Smooth muscle cell (in vitro differentiated cells): ENCODE measurements around the gene CDH4. TPM values are rescaled to one million over a fixed set of nuclear protein-coding genes. Genes with fewer than 3 reads are reported as not detected.

ENCODE experiments used
- DNase-seq: peaks from one replicate; lab custom pipeline; 2025; ENCODE audit not compliant: unreplicated experiment; lab: John Stamatoyannopoulos, UW
- H2AFZ ChIP-seq: fragments of 200-600 bp; sonication (generic); 2 replicates; pipeline ENCODE4 v1.6.0; 2016; ENCODE audit warnings: antibody characterized with exemption, low read depth, mild to moderate bottlenecking
- H3F3A ChIP-seq: fragments of 200-600 bp; sonication (generic); 2 replicates; pipeline ENCODE4 v1.6.0; 2017; ENCODE audit warnings: antibody characterized with exemption, low read depth
- H3K27ac ChIP-seq: fragments of 200-600 bp; sonication (generic); 2 replicates; pipeline ENCODE4 v1.5.1; 2016; ENCODE audit warnings: low read depth, mild to moderate bottlenecking
- H3K27me3 ChIP-seq: fragments of 200-600 bp; sonication (generic); 2 replicates; pipeline ENCODE4 v1.6.1; 2016; ENCODE audit warnings: low read depth, mild to moderate bottlenecking
- H3K36me3 ChIP-seq: fragments of 200-600 bp; sonication (generic); 2 replicates; pipeline ENCODE4 v1.5.1; 2016; ENCODE audit warnings: low read depth
- H3K4me1 ChIP-seq: fragments of 200-600 bp; sonication (generic); 2 replicates; pipeline ENCODE4 v1.5.1; 2016; ENCODE audit warnings: low read depth
- H3K4me2 ChIP-seq: fragments of 200-600 bp; sonication (generic); 2 replicates; pipeline ENCODE4 v1.6.0; 2016; ENCODE audit warnings: mild to moderate bottlenecking
- H3K4me3 ChIP-seq: fragments of 200-600 bp; sonication (generic); 2 replicates; pipeline ENCODE4 v1.5.1; 2016; ENCODE audit warnings: mild to moderate bottlenecking
- H3K79me2 ChIP-seq: fragments of 200-600 bp; sonication (generic); 2 replicates; pipeline ENCODE4 v1.6.0; 2016; ENCODE audit warnings: low read depth, mild to moderate bottlenecking
- H3K9ac ChIP-seq: fragments of 200-600 bp; sonication (generic); 2 replicates; pipeline ENCODE4 v1.6.0; 2016; ENCODE audit warnings: low read depth
- H3K9me3 ChIP-seq: fragments of 200-600 bp; sonication (generic); replicated peaks from 2 replicates; pipeline ENCODE4 v1.5.1; 2016; ENCODE audit warnings: low read depth
- H4K20me1 ChIP-seq: fragments of 200-600 bp; sonication (generic); 2 replicates; pipeline ENCODE4 v1.6.0; 2016; ENCODE audit warnings: low read depth
- WGBS: methylation state at CpG from one replicate; pipeline ENCODE4 v1.1.7; 2016; ENCODE audit warnings: low lambda C conversion rate; 5-methylcytosine and 5-hydroxymethylcytosine counted together
- polyA plus RNA-seq: library from polyadenylated mRNA; unstranded; fragments of >200 nt; fragmentation: Nextera tagmentation; extraction: Ambion mirVana; gene quantifications from 2 replicates; pipeline ENCODE4 v1.2.1, GENCODE V29; 2016
- total RNA-seq: library from RNA; depleted of rRNA; stranded (reverse); fragments of >200 nt; gene quantifications from 2 replicates; pipeline ENCODE4 v1.2.3, GENCODE V29; 2014
- TF ChIP-seq, protein P1 (sequence below): fragments of 200-600 bp; sonication (generic); IDR thresholded peaks from 2 replicates; pipeline ENCODE4 v1.5.1; 2017; ENCODE audit warnings: borderline replicate concordance, mild to moderate bottlenecking, antibody characterized with exemption; ENCODE audit not compliant: insufficient read depth, poor library complexity, severe bottlenecking

CDH4 gene
- total and polyA plus RNA-seq, 2 experiments from 2014 or later: 0.03 to 0.04 TPM

DNA sequence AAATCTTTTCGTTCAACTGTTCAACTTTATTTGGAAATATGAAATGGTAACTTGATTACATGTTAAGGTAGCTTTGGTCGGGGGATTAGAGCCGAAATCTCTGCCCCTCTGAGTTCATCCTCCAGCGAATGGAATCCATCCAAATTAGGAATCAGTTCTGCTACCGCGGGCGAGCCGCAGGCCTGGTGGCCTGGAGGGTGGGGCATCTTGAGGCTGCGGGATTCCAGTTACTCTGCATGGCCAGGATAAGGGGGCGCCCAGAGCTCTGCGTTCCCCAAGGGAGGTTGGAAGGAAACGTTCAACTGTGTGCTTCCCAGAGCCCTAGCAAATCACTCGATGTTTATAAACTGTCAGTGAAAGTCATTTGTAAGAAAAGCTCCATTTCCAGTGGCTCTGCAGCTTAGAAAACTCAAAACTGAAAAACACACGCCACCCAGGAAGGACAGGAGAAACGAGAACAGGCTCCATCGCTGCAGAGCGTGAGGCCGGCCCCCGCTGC is 551.4 kb downstream of the CDH4 start:
- H3K4me2 ChIP-seq: no peak overlapping the region
- no peak overlapping the region for H3K27ac ChIP-seq
- 72% methylated on average over 19 of the region's 19 CpGs for WGBS
- H3K9me3 ChIP-seq: no peaks in the 10 kb centered on the region
- H3F3A ChIP-seq: no peaks in the 10 kb centered on the region
- no peaks in the 10 kb centered on the region for H3K79me2 ChIP-seq
- no peak for DNase-seq
- no peaks in the 10 kb centered on the region for H3K27me3 ChIP-seq
- H3K9ac ChIP-seq: no peak overlapping the region
- no peak overlapping the region for H2AFZ ChIP-seq
- no peak overlapping the region for H3K4me3 ChIP-seq
- peaks cover 9% of the 10 kb centered on the region for H3K4me1 ChIP-seq
- H3K36me3 ChIP-seq: no peaks in the 10 kb centered on the region
- no peaks in the 10 kb centered on the region for H4K20me1 ChIP-seq
- TF ChIP-seq, protein P1, sequence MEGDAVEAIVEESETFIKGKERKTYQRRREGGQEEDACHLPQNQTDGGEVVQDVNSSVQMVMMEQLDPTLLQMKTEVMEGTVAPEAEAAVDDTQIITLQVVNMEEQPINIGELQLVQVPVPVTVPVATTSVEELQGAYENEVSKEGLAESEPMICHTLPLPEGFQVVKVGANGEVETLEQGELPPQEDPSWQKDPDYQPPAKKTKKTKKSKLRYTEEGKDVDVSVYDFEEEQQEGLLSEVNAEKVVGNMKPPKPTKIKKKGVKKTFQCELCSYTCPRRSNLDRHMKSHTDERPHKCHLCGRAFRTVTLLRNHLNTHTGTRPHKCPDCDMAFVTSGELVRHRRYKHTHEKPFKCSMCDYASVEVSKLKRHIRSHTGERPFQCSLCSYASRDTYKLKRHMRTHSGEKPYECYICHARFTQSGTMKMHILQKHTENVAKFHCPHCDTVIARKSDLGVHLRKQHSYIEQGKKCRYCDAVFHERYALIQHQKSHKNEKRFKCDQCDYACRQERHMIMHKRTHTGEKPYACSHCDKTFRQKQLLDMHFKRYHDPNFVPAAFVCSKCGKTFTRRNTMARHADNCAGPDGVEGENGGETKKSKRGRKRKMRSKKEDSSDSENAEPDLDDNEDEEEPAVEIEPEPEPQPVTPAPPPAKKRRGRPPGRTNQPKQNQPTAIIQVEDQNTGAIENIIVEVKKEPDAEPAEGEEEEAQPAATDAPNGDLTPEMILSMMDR: no peak

DNA sequence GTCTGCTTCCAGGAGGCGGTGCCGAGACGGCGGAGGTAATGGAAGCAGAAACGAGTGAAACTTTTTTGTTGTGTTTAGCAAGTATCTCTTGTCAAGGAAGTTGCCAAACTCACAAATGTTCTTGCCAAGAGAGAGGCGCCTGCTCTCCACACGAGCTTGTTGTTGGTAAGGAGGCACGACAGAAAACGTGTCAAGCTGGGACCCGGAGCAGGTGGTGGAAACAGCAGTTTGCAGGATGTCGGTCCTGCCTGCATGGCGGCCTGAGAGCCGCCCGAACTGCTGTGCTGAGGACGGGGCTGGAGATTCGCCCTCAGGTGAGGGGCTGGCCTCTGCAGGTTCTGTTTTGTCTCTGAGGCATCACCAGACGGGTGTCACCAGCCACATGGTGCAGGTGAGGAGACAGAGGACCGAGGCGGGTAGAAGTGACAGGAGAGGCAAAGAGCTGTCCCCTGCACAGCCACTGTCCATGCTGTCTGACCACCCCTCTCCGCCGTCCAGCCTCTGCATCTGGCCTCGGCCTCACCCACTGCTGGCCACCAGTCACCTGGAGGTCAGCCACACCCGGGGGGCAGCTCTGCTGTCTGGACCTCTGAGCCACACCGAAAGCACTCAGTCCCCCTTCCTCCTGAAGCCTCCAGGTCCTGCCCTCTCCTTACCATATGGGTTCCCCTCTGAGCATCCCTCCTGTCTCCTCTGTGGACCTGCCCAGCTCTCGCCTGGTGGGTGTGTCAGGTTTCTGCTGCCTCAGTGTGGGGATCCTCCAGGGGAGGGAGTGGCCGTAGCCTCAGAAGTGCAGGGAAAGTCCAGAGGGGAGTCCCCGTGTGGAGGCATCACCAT is 552.1 kb downstream of the CDH4 start:
- 76% methylated on average over 27 of the region's 27 CpGs for WGBS
- H3F3A ChIP-seq: no peaks in the 10 kb centered on the region
- H3K4me2 ChIP-seq: no peak overlapping the region
- H3K4me3 ChIP-seq: no peak overlapping the region
- H3K4me1 ChIP-seq: peaks cover 9% of the 10 kb centered on the region
- H3K9ac ChIP-seq: no peak overlapping the region
- H4K20me1 ChIP-seq: no peaks in the 10 kb centered on the region
- TF ChIP-seq, protein P1: no peak
- H3K36me3 ChIP-seq: no peaks in the 10 kb centered on the region
- H2AFZ ChIP-seq: no peak overlapping the region
- no peaks in the 10 kb centered on the region for H3K27me3 ChIP-seq
- no peak for DNase-seq
- no peaks in the 10 kb centered on the region for H3K79me2 ChIP-seq
- H3K9me3 ChIP-seq: no peaks in the 10 kb centered on the region
- no peak overlapping the region for H3K27ac ChIP-seq

DNA sequence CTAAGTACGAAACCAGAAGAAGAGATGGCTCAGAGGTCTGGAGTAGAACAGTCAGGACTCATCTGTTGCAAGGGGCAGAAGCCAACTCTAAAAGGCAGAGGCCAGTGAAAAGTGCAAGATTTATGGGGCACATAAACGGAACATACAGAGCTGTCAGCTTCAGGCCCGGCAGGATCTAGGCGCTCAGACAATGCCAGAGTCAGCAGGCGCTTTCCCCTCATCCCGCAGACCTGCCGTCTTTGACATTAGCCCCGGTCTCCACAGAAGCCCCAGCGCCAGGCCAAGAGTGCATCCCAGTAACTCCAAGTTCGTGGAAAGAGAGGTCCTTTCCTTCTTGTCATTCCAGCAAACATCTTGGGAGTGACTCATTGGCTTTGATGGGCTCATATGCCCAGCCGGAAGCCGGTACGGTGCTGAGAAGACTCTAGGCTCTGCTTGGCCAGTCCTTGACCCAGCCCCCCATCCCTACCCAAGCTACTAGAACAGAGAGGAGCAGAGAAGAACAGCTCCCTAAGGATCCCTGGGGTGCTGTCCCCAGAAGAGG is 552.8 kb downstream of the CDH4 start:
- no peak overlapping the region for H3K4me2 ChIP-seq
- H3K36me3 ChIP-seq: no peaks in the 10 kb centered on the region
- WGBS: 81% methylated on average over 13 of the region's 13 CpGs
- no peaks in the 10 kb centered on the region for H3K9me3 ChIP-seq
- H3K4me3 ChIP-seq: no peak overlapping the region
- no peaks in the 10 kb centered on the region for H3F3A ChIP-seq
- no peaks in the 10 kb centered on the region for H3K27me3 ChIP-seq
- no peak overlapping the region for H3K27ac ChIP-seq
- H3K9ac ChIP-seq: no peak overlapping the region
- H3K79me2 ChIP-seq: no peaks in the 10 kb centered on the region
- no peaks in the 10 kb centered on the region for H4K20me1 ChIP-seq
- H2AFZ ChIP-seq: no peak overlapping the region
- peaks cover 9% of the 10 kb centered on the region for H3K4me1 ChIP-seq
- DNase-seq: no peak
- TF ChIP-seq, protein P1: no peak
